CD14-positive monocyte (primary cell): ENCODE measurements around the gene NID1. TPM values are rescaled to one million over a fixed set of nuclear protein-coding genes. Genes with fewer than 3 reads are reported as not detected.

Experiments
- DNase-seq, 3 donors: peaks; one replicate each; pipeline ENCODE4 v3.0.0-alpha.2; 2011 to 2022
- H2AFZ ChIP-seq: 2 replicates; pipeline ENCODE4 v1.6.0; 2012; ENCODE audit warnings: mild to moderate bottlenecking, low read depth, low read length, inconsistent platforms; ENCODE audit not compliant: insufficient read depth, poor library complexity, severe bottlenecking
- H3K27ac ChIP-seq, 2 donors: 1 replicate in 1 of 2; 2 replicates in 1 of 2; pipeline ENCODE4 v1.5.1; 2012 to 2013; ENCODE audit warnings: low read length in 2 of 2, control low read depth in 1 of 2, inconsistent platforms in 1 of 2, low read depth in 1 of 2, mild to moderate bottlenecking in 1 of 2
- H3K27me3 ChIP-seq, 2 donors: one replicate each; pipeline versions ENCODE4 v1.6.0 to v1.6.1; 2011 to 2013; ENCODE audit warnings: low read length in 2 of 2; ENCODE audit not compliant: control insufficient read depth in 2 of 2, insufficient read depth in 2 of 2
- H3K36me3 ChIP-seq, 2 donors: replicated peaks in 1 of 2; 1 replicate in 1 of 2; 2 replicates in 1 of 2; pipeline versions ENCODE4 v1.5.1 to v1.6.1; 2012 to 2013; ENCODE audit warnings: low read length in 2 of 2, control low read depth in 1 of 2, inconsistent platforms in 1 of 2, mild to moderate bottlenecking in 1 of 2; ENCODE audit not compliant: insufficient read depth in 2 of 2, control insufficient read depth in 1 of 2
- H3K4me1 ChIP-seq, 2 donors: 1 replicate in 1 of 2; 2 replicates in 1 of 2; pipeline versions ENCODE4 v1.5.1 to v1.6.1; 2012 to 2013; ENCODE audit warnings: low read length in 2 of 2, control low read depth in 1 of 2, inconsistent platforms in 1 of 2, mild to moderate bottlenecking in 1 of 2, moderate library complexity in 1 of 2; ENCODE audit not compliant: insufficient read depth in 2 of 2, control insufficient read depth in 1 of 2
- H3K4me2 ChIP-seq: replicated peaks from 2 replicates; pipeline ENCODE3; 2012; ENCODE audit warnings: low read length, moderate library complexity, mild to moderate bottlenecking; ENCODE audit not compliant: poor library complexity, severe bottlenecking; ENCODE audit errors: extremely low read depth
- H3K4me3 ChIP-seq, 3 experiments: fragments of 200-600 bp in 1 of 3; sonication (generic) in 1 of 3; replicated peaks in 1 of 3; 1 replicate in 2 of 3; 2 replicates in 1 of 3; pipeline ENCODE4 v1.5.1; 2011 to 2013; ENCODE audit warnings: low read length in 3 of 3, mild to moderate bottlenecking in 3 of 3, control low read depth in 2 of 3, low read depth in 2 of 3, inconsistent platforms in 1 of 3, moderate library complexity in 1 of 3
- H3K79me2 ChIP-seq: 2 replicates; pipeline ENCODE4 v1.6.0; 2012; ENCODE audit warnings: mild to moderate bottlenecking, control low read depth, inconsistent platforms, low read length, moderate library complexity; ENCODE audit not compliant: insufficient read depth
- H3K9ac ChIP-seq: 2 replicates; pipeline ENCODE4 v1.6.0; 2017; ENCODE audit warnings: low read length, mild to moderate bottlenecking; ENCODE audit not compliant: insufficient read depth, poor library complexity, severe bottlenecking
- H3K9me3 ChIP-seq, 2 donors: replicated peaks in 1 of 2; 1 replicate in 1 of 2; 2 replicates in 1 of 2; pipeline versions ENCODE4 v1.5.1 to v1.6.1; 2012 to 2013; ENCODE audit warnings: low read length in 2 of 2, control low read depth in 1 of 2; ENCODE audit not compliant: control insufficient read depth in 1 of 2, insufficient read depth in 1 of 2
- H4K20me1 ChIP-seq: 2 replicates; pipeline ENCODE4 v1.6.0; 2012; ENCODE audit warnings: mild to moderate bottlenecking, low read length, control low read depth, moderate library complexity; ENCODE audit not compliant: insufficient read depth
- H3K27ac Mint-ChIP-seq, 7 donors: one replicate each; pipeline ENCODE4 v1.8.0; 2020; ENCODE audit warnings: mild to moderate bottlenecking in 7 of 7, mixed read lengths in 7 of 7, moderate library complexity in 6 of 7, inconsistent platforms in 2 of 7
- H3K27me3 Mint-ChIP-seq, 3 donors: one replicate each; pipeline ENCODE4 v1.8.0; 2021 to 2022; ENCODE audit warnings: low read depth in 3 of 3, mild to moderate bottlenecking in 3 of 3, mixed read lengths in 3 of 3, moderate library complexity in 3 of 3, inconsistent platforms in 1 of 3
- H3K36me3 Mint-ChIP-seq, 2 donors: one replicate each; pipeline ENCODE4 v1.8.0; 2020; ENCODE audit warnings: mixed read lengths in 2 of 2, inconsistent platforms in 1 of 2, mild to moderate bottlenecking in 1 of 2
- H3K4me1 Mint-ChIP-seq: one replicate; pipeline ENCODE4 v1.8.0; 2020; ENCODE audit warnings: mild to moderate bottlenecking, mixed read lengths
- H3K4me3 Mint-ChIP-seq, 2 donors: one replicate each; pipeline ENCODE4 v1.8.0; 2020; ENCODE audit warnings: mild to moderate bottlenecking in 2 of 2, mixed read lengths in 2 of 2, moderate library complexity in 1 of 2
- H3K9me3 Mint-ChIP-seq, 7 donors: one replicate each; pipeline ENCODE4 v1.8.0; 2020 to 2022; ENCODE audit warnings: mixed read lengths in 7 of 7, mild to moderate bottlenecking in 6 of 7, moderate library complexity in 6 of 7, inconsistent platforms in 2 of 7
- CTCF ChIP-seq: fragments of 200-600 bp; IDR thresholded peaks from one replicate; pipeline ENCODE4 v1.8.0; 2022; ENCODE audit warnings: antibody characterized with exemption, mild to moderate bottlenecking
- WGBS: methylation state at CpG from one replicate; pipeline ENCODE4 v1.1.5; 2013; ENCODE audit warnings: missing lambda C conversion rate; ENCODE audit not compliant: insufficient coverage; 5-methylcytosine and 5-hydroxymethylcytosine counted together
- intact Hi-C, 2 donors: fragments of 100-400 bp; cut with micrococcal nuclease; formaldehyde crosslinking; loops; one replicate each; pipeline versions ENCODE4 v1.15.0 to v1.15.1; 2023
- polyA plus RNA-seq, 3 donors: library from polyadenylated mRNA; depleted of rRNA in 1 of 3; unstranded in 2 of 3; stranded (reverse) in 1 of 3; fragments of 300-500 nt in 2 of 3; fragments of >200 nt in 1 of 3; fragmentation: Illumina TruSeq in 2 of 3; gene quantifications; 1 replicate in 2 of 3; 2 replicates in 1 of 3; pipeline ENCODE4 v1.2.3, GENCODE V29; 2012 to 2021

Gene NID1
- polyA plus RNA-seq, 3 donors, result 6.8 to 19.7 (median 14.4) TPM

- DNase-seq, result no peak
- Histone ChIP-seq H3K9ac (no peak overlapping the region), H3K36me3 (peaks cover 3 to 42% of the 10 kb centered on the region in 2 donors), H2AFZ (no peak overlapping the region), H3K4me3 (no peak overlapping the region), H3K27ac (no peak overlapping the region), H4K20me1 (no peaks in the 10 kb centered on the region), H3K9me3 (peaks cover 8 to 9% of the 10 kb centered on the region in 2 donors), H3K79me2 (no peaks in the 10 kb centered on the region), H3K27me3 (no peaks in the 10 kb centered on the region), H3K4me1 (peaks cover 16% of the 10 kb centered on the region in 2 donors), H3K4me2 (no peak overlapping the region)
- Mint-ChIP-seq H3K27ac (no peak overlapping the region), H3K27me3 (peaks cover 0 to 4% (median 0%) of the 10 kb centered on the region in 3 donors), H3K36me3 (peaks cover 16 to 37% of the 10 kb centered on the region in 2 donors), H3K4me3 (no peak overlapping the region), H3K4me1 (peaks cover 19% of the 10 kb centered on the region), H3K9me3 (peaks cover 11 to 21% (median 14%) of the 10 kb centered on the region in 7 donors)
- TF ChIP-seq CTCF, result no peak
- 95% methylated on average over 6 of the region's 7 CpGs for WGBS
- intact Hi-C loops, result no loop called here
These were observed 72.0 kb downstream of the NID1 start for GRCh38 chr1:235992868-235993267.

- no peak for DNase-seq
- intact Hi-C loops, result no loop called here
- Mint-ChIP-seq H3K4me3 (no peak overlapping the region), H3K4me1 (peaks cover 20% of the 10 kb centered on the region), H3K36me3 (peaks cover 16 to 36% of the 10 kb centered on the region in 2 donors), H3K27me3 (peaks cover 0 to 4% (median 0%) of the 10 kb centered on the region in 3 donors), H3K27ac (peak overlapping the region in 1 of 7 donors; percentile 57), H3K9me3 (peaks cover 11 to 21% (median 15%) of the 10 kb centered on the region in 7 donors)
- Histone ChIP-seq H3K27ac (no peak overlapping the region), H3K36me3 (peaks cover 3 to 42% of the 10 kb centered on the region in 2 donors), H3K4me3 (no peak overlapping the region), H4K20me1 (no peaks in the 10 kb centered on the region), H3K79me2 (no peaks in the 10 kb centered on the region), H3K27me3 (no peaks in the 10 kb centered on the region), H3K4me1 (peaks cover 17 to 18% of the 10 kb centered on the region in 2 donors), H3K9ac (no peak overlapping the region), H2AFZ (no peak overlapping the region), H3K4me2 (no peak overlapping the region), H3K9me3 (peaks cover 8 to 9% of the 10 kb centered on the region in 2 donors)
- WGBS, result 95% methylated on average over 10 of the region's 13 CpGs
- no peak for TF ChIP-seq CTCF
These were observed 72.5 kb downstream of the NID1 start for GRCh38 chr1:235992346-235992745.
